Heart right ventricle (tissue), 16 donors: ENCODE data around the gene ST7. TPM values are rescaled to one million over a fixed set of nuclear protein-coding genes. Genes with fewer than 3 reads are reported as not detected.

ENCODE experiments used
- ATAC-seq, 8 donors: fragments of 200-7000 bp; cut with Tn5 transposase; one replicate each; pipeline ENCODE4 v1.9.1; 2020; ENCODE audit warnings: mild to moderate bottlenecking in 8 of 8, moderate library complexity in 8 of 8, moderate number of reproducible peaks in 1 of 8
- DNase-seq, 2 donors: peaks; one replicate each; pipeline ENCODE4 v3.0.0-alpha.2; 2020
- H3K27ac ChIP-seq, 10 donors: fragments of 200-600 bp; sonication (generic) in 2 of 10; one replicate each; pipeline versions ENCODE4 v1.5.0 to v1.8.0; 2020 to 2022; ENCODE audit warnings: mild to moderate bottlenecking in 3 of 10
- H3K27me3 ChIP-seq, 7 donors: fragments of 200-600 bp; one replicate each; pipeline ENCODE4 v1.8.0; 2021 to 2022; ENCODE audit warnings: mild to moderate bottlenecking in 2 of 7
- H3K36me3 ChIP-seq, 9 donors: fragments of 200-600 bp; sonication (generic) in 1 of 9; one replicate each; pipeline versions ENCODE4 v1.5.0 to v1.8.0; 2020 to 2022; ENCODE audit warnings: mild to moderate bottlenecking in 2 of 9
- H3K4me1 ChIP-seq, 9 donors: fragments of 200-600 bp; sonication (generic) in 1 of 9; one replicate each; pipeline versions ENCODE4 v1.5.0 to v1.8.0; 2020 to 2022; ENCODE audit warnings: mild to moderate bottlenecking in 4 of 9
- H3K4me3 ChIP-seq, 10 donors: fragments of 200-600 bp; sonication (generic) in 2 of 10; one replicate each; pipeline versions ENCODE4 v1.5.0 to v1.8.0; 2020 to 2022; ENCODE audit warnings: mild to moderate bottlenecking in 7 of 10, moderate library complexity in 2 of 10
- H3K9me3 ChIP-seq, 11 donors: fragments of 200-600 bp in 10 of 11; sonication (generic) in 2 of 11; one replicate each; pipeline versions ENCODE4 v1.5.0 to v1.8.0; 2013 to 2022; ENCODE audit warnings: mild to moderate bottlenecking in 2 of 11, control low read depth in 1 of 11, moderate library complexity in 1 of 11
- WGBS, 2 donors: extraction: QIAGEN DNeasy Blood & Tissue Kit; methylation state at CpG; one replicate each; pipeline ENCODE4 v1.1.7; 2013; ENCODE audit warnings: inconsistent platforms in 1 of 2; 5-methylcytosine and 5-hydroxymethylcytosine counted together
- intact Hi-C, 10 donors: fragments of 100-400 bp; cut with DNase I; formaldehyde crosslinking; loops; one replicate each; pipeline versions ENCODE4 v1.11.1 to v1.14.2; 2022
- polyA plus RNA-seq, 2 donors: library from polyadenylated mRNA; stranded (reverse); fragments of 200-250 nt; gene quantifications; one replicate each; pipeline ENCODE4 v1.2.3, GENCODE V29; 2013
- total RNA-seq, 10 donors: library from RNA; stranded (reverse); fragmentation: NEBNext Ultra II Directional in 3 of 10; extraction: Animal tissue kit (Norgen Biotek cat#: 25700) in 3 of 10; gene quantifications; one replicate each; pipeline versions ENCODE4 v1.2.1 to v1.2.4, GENCODE V29; 2021 to 2023
- TF ChIP-seq, protein P1 (sequence below), 9 donors: fragments of 200-600 bp; sonication (generic) in 2 of 9; IDR thresholded peaks; one replicate each; pipeline versions ENCODE4 v1.5.0 to v1.8.0; 2021 to 2022; ENCODE audit warnings: antibody characterized with exemption in 9 of 9, mild to moderate bottlenecking in 5 of 9, moderate library complexity in 1 of 9
- donor health status: Arrhythmogenic right ventricular cardiomyopathy.
- donor health status: ischemic (EF 13 %, LVEDD 7.1; RV severe dilation, severe dysfunction).
- donor health status: healthy with polysubstance abuse.
- donor health status: DM: no; HTN: yes; CAD: no.
- donor health status: DM: no; HTN: no; CAD: no.
- donor health status: ischemic (EF 25% LVEDD 6.9; RV normal size, moderate dysfunction).
- donor health status: ischemic (EF 25% LVEDD 5.7; RV mildly dilated, moderate dysfunction).
- donor health status: healthy.
- donor health status: DM: yes; HTN: yes; CAD: no.
- donor health status: Ischemic cardiomyopathy.
- donor health status: ischemic (EF 35%, LVEDD 5.7; RV mildly dilated, moderate dysfunction).
- donor health status: nonischemic (EF 11% LVEDD 7.7; RV severe dilation, severe dysfunction).
- donor health status: DM: yes; HTN: yes; CAD: no.
- donor health status: PGD.
- donor health status: ischemic (EF 29% LVEDD 5.4; RV normal size, mild dysfunction).
- donor health status: nonischemic (EF 23%, LVEDD 6.1; RV moderate dilation, normal function).

Gene ST7
- total and polyA plus RNA-seq, 12 donors, result 20.1 to 40.2 (median 23.4) TPM

DNA sequence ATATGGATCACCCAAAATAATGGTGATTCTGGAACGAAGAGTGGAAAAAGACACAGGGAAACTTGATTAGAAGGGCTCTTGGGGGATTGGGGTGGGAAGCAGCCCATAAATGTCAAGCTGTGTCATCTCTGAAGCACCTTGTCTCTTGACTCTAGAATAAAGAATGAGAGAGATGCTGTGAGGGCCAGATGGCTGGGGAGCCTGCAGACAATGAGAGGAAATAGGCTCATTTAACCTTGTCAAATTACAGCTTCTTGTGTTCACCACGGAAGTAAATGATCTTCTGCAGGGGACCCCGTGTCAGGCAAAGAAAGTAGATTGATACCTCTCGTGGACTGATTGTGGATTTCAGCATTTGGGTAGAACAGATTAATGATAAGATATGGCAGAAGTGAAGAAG, 159.3 kb downstream of the ST7 start:
- no peak for DNase-seq

DNA sequence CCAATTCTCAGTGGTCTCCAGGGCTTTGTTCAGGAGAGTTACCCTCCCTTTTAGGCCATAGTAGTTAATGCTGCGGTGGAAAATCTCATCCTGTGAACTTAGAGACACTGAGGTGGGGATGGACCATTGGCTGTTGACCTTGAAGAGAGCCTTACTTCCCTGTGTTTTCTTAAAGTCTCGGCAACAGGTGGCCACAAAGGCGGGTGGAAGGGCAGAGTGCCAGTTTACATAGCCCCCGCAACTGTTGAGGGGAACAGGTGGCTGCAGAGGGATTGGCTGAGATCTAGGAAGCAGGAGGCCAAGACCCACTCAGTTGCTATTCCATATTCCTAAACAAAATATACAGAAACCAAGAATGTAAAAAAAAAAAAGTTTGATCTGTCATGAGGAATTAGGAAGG, 160.6 kb downstream of the ST7 start:
- H3K4me3 ChIP-seq, result no peak overlapping the region
- intact Hi-C loops, result loop anchor here in 1 of 10 donors (10.0 kb wide), 1 partner anchor 49 kb away; no protein-coding TSS in a partner anchor
- peaks cover 3 to 25% (median 17%) of the 10 kb centered on the region in 9 donors for H3K4me1 ChIP-seq
- WGBS, 2 donors, result 89 to 91% methylated on average over 4 of the region's 4 CpGs
- no peaks in the 10 kb centered on the region for H3K36me3 ChIP-seq
- no peaks in the 10 kb centered on the region for H3K27me3 ChIP-seq
- DNase-seq (no peak), ATAC-seq (no peak)
- TF ChIP-seq, protein P1, sequence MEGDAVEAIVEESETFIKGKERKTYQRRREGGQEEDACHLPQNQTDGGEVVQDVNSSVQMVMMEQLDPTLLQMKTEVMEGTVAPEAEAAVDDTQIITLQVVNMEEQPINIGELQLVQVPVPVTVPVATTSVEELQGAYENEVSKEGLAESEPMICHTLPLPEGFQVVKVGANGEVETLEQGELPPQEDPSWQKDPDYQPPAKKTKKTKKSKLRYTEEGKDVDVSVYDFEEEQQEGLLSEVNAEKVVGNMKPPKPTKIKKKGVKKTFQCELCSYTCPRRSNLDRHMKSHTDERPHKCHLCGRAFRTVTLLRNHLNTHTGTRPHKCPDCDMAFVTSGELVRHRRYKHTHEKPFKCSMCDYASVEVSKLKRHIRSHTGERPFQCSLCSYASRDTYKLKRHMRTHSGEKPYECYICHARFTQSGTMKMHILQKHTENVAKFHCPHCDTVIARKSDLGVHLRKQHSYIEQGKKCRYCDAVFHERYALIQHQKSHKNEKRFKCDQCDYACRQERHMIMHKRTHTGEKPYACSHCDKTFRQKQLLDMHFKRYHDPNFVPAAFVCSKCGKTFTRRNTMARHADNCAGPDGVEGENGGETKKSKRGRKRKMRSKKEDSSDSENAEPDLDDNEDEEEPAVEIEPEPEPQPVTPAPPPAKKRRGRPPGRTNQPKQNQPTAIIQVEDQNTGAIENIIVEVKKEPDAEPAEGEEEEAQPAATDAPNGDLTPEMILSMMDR (IDR thresholded peaks at IDR 0.05), result no peak
- H3K9me3 ChIP-seq, result peaks cover 0 to 4% (median 0%) of the 10 kb centered on the region in 11 donors
- no peak overlapping the region for H3K27ac ChIP-seq

More for the DNA sequence above, 159.3 kb downstream of the ST7 start:
- no peaks in the 10 kb centered on the region for H3K27me3 ChIP-seq
- no peaks in the 10 kb centered on the region for H3K36me3 ChIP-seq
- WGBS, 2 donors, result 81% methylated on average over 4 of the region's 4 CpGs
- no peak overlapping the region for H3K4me3 ChIP-seq
- intact Hi-C loops, result loop anchor here in 1 of 10 donors (10.0 kb wide), 1 partner anchor 48 kb away; no protein-coding TSS in a partner anchor
- H3K4me1 ChIP-seq, result peaks cover 3 to 22% (median 17%) of the 10 kb centered on the region in 9 donors
- peaks cover 0 to 11% (median 0%) of the 10 kb centered on the region in 11 donors for H3K9me3 ChIP-seq
- no peak for ATAC-seq
- TF ChIP-seq, protein P1 (IDR thresholded peaks at IDR 0.05), result no peak
- H3K27ac ChIP-seq, result no peak overlapping the region

DNA sequence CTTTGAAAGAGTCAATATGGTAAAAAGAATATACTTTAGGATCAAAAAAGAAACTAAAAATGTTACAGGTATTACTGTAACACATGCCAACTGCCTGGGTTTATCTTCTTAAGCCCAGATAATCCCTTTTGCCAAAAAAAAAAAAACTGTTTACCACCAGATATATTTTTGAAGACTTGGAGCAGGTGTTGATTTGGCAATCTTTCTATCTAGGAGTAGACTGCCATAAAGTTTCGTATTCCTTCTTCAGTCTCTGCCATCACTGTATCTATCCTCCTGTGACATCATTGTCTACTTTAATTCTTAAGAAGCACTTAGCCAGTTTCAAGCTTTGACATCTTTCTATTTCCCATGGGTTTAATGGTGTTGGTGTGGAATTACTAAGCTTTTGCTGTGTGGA, 161.0 kb downstream of the ST7 start:
- intact Hi-C loops, result loop anchor here in 1 of 10 donors (10.0 kb wide), 1 partner anchor 49 kb away; no protein-coding TSS in a partner anchor
- Histone ChIP-seq H3K4me1 (peaks cover 3 to 28% (median 19%) of the 10 kb centered on the region in 9 donors), H3K36me3 (no peaks in the 10 kb centered on the region), H3K27me3 (no peaks in the 10 kb centered on the region), H3K9me3 (peaks cover 0 to under 1% (median 0%) of the 10 kb centered on the region in 11 donors), H3K4me3 (no peak overlapping the region), H3K27ac (no peak overlapping the region)
- no peak for DNase-seq
- TF ChIP-seq, protein P1 (IDR thresholded peaks at IDR 0.05), result no peak
- ATAC-seq, result no peak
- 58 to 69% methylated on average over 1 of the region's 1 CpG for WGBS, 2 donors

DNA sequence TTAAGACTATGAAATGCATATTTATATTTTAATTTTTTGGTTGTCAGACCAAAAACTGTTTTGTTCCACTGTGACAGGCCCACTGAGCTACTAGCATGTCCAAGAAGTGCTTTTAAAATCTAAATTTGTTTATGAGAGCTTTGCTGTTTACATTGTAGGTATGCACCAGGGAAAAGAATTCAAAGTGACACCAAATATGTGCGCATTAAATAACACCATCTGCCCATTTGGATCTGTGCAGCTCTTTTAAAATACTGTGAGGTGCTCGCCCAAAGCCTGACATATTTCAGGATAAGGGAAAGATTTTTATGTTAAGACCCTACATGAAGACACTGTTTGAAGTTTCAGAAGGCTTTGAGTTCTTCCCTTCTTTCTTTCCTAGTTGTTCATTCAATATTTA, 162.9 kb downstream of the ST7 start:
- Histone ChIP-seq H3K27ac (no peak overlapping the region), H3K9me3 (no peaks in the 10 kb centered on the region), H3K36me3 (peaks cover 0 to 12% (median 0%) of the 10 kb centered on the region in 9 donors), H3K27me3 (no peaks in the 10 kb centered on the region), H3K4me3 (no peak overlapping the region), H3K4me1 (peaks cover under 1 to 21% (median 9%) of the 10 kb centered on the region in 9 donors)
- ATAC-seq (no peak), DNase-seq (no peak)
- intact Hi-C loops, result loop anchor here in 2 of 10 donors (5.0 to 10.0 kb wide), 4 partner anchors 51 to 184 kb away; no protein-coding TSS in a partner anchor
- TF ChIP-seq, protein P1 (IDR thresholded peaks at IDR 0.05), result no peak
- WGBS, 2 donors, result 96 to 99% methylated on average over 2 of the region's 2 CpGs
